HG02759 (cell line): ENCODE data around the gene RNLS.

ENCODE experiments used
- ATAC-seq: cut with Tn5 transposase; IDR thresholded peaks from one replicate; pipeline ENCODE4 v1.9.1; 2021; ENCODE audit warnings: mild to moderate bottlenecking, moderate library complexity; ENCODE audit not compliant: unreplicated experiment

Gene RNLS

GRCh38 chr10:88437411-88437810 lies 145.7 kb downstream of the RNLS start:
- ATAC-seq, result no peak

- no peak for ATAC-seq
Measured at GRCh38 chr10:88433565-88434186, 149.4 kb downstream of the RNLS start.

GRCh38 chr10:88431103-88431502 lies 152.0 kb downstream of the RNLS start:
- ATAC-seq, result no peak

GRCh38 chr10:88428976-88429375 lies 154.1 kb downstream of the RNLS start:
- no peak for ATAC-seq

- no peak for ATAC-seq
Measured at GRCh38 chr10:88428442-88428841, 154.7 kb downstream of the RNLS start.

GRCh38 chr10:88427024-88427423 lies 156.1 kb downstream of the RNLS start:
- no peak for ATAC-seq

GRCh38 chr10:88424881-88425280 lies 158.2 kb downstream of the RNLS start:
- no peak for ATAC-seq

GRCh38 chr10:88423732-88424131 lies 159.4 kb downstream of the RNLS start:
- ATAC-seq, result no peak

- no peak for ATAC-seq
Measured at GRCh38 chr10:88421590-88421989, 161.5 kb downstream of the RNLS start.

- no peak for ATAC-seq
Measured at GRCh38 chr10:88418871-88419270, 164.2 kb downstream of the RNLS start.

GRCh38 chr10:88417387-88418030 lies 165.6 kb downstream of the RNLS start:
- ATAC-seq, result no peak

- no peak for ATAC-seq
Measured at GRCh38 chr10:88416801-88417200, 166.3 kb downstream of the RNLS start.

GRCh38 chr10:88415533-88416130 lies 167.5 kb downstream of the RNLS start:
- ATAC-seq, result no peak

GRCh38 chr10:88413412-88413811 lies 169.7 kb downstream of the RNLS start:
- no peak for ATAC-seq

- no peak for ATAC-seq
Measured at GRCh38 chr10:88411772-88412349, 171.3 kb downstream of the RNLS start.

- ATAC-seq, result no peak
Measured at GRCh38 chr10:88409824-88410223, 173.3 kb downstream of the RNLS start.

GRCh38 chr10:88409236-88409635 lies 173.9 kb downstream of the RNLS start:
- no peak for ATAC-seq

GRCh38 chr10:88408096-88408495 lies 175.0 kb downstream of the RNLS start:
- ATAC-seq, result no peak

GRCh38 chr10:88404133-88404532 lies 179.0 kb downstream of the RNLS start:
- no peak for ATAC-seq

GRCh38 chr10:88401671-88402347 lies 181.3 kb downstream of the RNLS start:
- no peak for ATAC-seq

- no peak for ATAC-seq
Measured at GRCh38 chr10:88399240-88399639, 183.9 kb downstream of the RNLS start.

- no peak for ATAC-seq
Measured at GRCh38 chr10:88395677-88396076, 187.4 kb downstream of the RNLS start.
